GM18517 (cell line): ENCODE measurements around the gene UGDH.
"Not testable (repeated sequence)": the region's sequence is repeated elsewhere in the genome, so short reads cannot be mapped to it uniquely, and the experiment has no call there.

Source experiments
- ATAC-seq: cut with Tn5 transposase; IDR thresholded peaks from one replicate; pipeline ENCODE4 v1.9.1; 2021; ENCODE audit warnings: mild to moderate bottlenecking, moderate library complexity; ENCODE audit not compliant: unreplicated experiment

Gene UGDH

GRCh38 chr4:39527296-39528060 lies at the start of gene UGDH:
Gene UGDH (minus strand): TSS chr4:39527439. CDS start chr4:39521512, 5,927 bp downstream.
- peak; percentile 89 for ATAC-seq

GRCh38 chr4:39574946-39575345 lies 47.7 kb upstream of the UGDH start:
- no peak for ATAC-seq

- no peak for ATAC-seq
These were observed 44.3 kb upstream of the UGDH start for GRCh38 chr4:39571504-39571903.

- no peak for ATAC-seq
These were observed 43.8 kb upstream of the UGDH start for GRCh38 chr4:39571054-39571453.

DNA sequence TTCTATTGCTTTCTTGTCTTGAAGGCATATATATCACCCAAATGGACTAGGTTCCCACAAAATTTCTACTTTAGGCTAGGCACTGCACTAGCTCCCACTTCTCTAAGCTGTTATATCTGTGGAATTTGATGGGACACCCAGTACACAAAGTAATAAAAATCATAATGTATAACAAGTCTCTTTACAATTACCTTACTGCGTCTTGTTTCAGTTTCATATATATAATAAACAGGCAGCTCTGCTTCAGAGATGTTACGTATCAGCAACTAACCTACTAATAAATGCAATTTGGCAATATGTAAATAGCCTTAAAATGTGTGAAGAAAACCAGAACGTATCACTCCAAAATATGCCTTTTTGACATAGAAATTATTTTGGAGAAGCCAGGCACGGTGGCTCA lies 42.0 kb upstream of the UGDH start:
- no peak for ATAC-seq

GRCh38 chr4:39568805-39569204 lies 41.6 kb upstream of the UGDH start:
- ATAC-seq = no peak

- no peak for ATAC-seq
These were observed 38.8 kb upstream of the UGDH start for GRCh38 chr4:39565878-39566600.

- ATAC-seq = no peak
These were observed 36.2 kb upstream of the UGDH start for GRCh38 chr4:39563346-39563847.

DNA sequence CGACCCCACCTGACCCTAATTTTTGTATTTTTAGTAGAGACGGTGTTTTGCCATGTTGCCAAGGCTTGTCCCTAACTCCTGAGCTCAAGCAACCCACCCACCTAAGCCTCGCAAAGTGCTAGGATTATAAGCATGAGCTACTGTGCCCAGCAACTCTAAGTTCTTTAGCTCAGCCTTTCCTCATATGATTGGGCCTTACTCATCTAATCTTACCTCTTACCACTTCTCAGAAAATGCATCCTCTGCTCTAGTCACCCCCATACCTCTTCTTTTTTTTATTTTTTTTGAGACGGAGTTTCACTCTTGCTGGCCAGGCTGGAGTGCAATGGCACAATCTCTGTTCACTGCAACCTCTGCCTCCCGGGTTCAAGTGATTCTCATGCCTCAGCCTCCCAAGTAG lies 35.6 kb upstream of the UGDH start:
- ATAC-seq = no peak

GRCh38 chr4:39559626-39560025 lies 32.4 kb upstream of the UGDH start:
- ATAC-seq = no peak

DNA sequence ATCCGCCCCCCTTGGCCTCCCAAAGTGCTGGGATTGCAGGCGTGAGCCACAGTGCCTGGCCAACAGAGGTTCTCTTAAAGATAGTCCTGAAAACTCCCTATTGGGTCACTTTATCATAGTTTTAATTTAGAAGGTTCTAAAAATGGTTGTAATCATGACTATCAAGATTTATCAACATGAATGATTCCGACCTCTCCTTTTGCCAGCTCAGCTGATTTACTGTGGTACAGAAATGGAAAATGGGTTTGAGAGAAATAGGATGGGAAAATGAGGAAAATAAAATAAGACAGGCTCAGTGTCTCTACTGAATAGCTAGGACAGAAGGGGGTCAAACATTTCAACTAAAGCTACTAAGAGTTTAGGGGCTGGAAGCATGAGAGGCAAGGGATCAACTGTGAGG lies 28.2 kb upstream of the UGDH start:
- ATAC-seq = no peak

DNA sequence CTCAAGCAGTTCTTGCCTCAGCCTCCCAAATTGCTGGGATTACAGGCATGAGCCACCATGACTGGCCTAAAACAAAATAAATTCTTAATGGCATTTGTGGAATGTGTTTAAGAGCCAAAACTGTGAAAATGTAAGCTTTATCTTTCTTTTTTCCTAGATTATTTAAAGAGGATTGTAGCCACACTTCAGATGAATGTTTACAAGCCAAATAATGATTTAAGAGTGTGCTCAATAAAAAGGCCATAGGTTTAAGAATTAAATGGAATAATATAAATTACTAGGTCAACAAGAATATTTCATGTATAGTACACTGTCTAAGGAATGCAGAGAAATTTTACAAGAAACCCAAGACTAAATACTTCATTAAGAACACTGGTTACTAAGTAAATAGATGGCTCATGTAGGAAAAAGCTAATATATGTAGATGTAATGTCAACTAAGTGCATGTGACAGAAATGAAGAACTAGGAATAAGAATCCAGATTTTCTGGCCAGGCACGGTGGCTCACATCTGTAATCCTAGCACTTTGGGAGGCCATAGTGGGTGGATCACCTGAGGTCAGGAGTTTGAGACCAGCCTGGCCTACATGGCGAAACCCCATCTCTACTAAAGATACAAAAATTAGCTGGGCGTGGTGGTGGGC lies 21.3 kb upstream of the UGDH start:
- ATAC-seq = no peak

DNA sequence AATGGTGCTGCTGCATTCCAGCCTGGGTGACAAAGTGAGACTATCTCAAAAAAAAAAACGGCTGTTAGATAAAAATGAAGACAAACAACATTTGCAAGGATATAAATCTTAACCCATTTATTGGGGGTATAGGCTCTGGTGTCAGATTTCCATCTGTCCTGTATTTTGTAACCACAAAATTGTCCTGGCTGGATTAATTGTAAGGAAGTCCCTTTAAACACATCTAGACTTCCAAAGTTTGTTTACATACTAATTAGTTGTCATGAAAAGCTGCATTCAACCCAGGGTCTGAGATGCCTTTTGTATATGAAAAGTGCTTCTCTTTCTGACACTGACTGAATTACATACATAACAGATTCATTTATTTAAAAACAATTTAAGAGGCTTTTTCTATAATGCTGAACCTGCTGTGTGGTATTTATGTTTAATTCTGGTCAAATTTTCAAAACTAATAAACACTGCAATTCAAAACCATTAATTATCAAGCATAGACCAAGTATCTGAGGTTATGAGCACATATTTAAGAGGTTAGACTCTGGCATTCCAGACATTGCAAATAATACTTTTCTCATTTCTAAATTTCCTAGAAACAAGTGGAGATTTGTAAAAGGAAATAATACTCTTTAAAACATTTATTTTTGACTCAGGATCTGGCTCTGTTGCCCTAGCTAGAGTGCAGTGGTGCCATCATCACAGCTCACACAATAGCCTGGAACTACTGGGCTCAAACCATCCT lies 17.5 kb upstream of the UGDH start:
- no peak for ATAC-seq

- not testable (repeated sequence) for ATAC-seq
These were observed 16.8 kb upstream of the UGDH start for GRCh38 chr4:39544080-39544479.

- ATAC-seq = no peak
These were observed 15.8 kb upstream of the UGDH start for GRCh38 chr4:39543034-39543433.

DNA sequence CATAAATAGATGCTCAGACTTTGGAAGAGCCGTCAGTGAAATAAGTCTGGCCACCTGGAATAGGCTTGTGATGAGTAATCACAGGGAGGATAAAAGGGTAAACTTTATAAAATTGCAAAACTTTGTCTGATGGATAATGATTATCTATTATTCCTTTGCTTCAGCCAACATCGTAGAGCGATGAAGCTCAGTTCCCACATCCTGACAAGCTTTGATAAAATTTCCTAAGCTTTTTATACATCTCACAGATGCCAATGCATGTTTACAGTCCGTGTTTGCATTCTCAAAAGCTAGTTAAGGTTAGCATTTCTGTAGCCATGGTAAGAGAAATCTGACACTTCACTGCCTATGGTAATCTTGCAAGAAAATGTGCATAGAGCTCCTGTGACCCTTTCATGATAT lies 15.4 kb upstream of the UGDH start:
- no peak for ATAC-seq

DNA sequence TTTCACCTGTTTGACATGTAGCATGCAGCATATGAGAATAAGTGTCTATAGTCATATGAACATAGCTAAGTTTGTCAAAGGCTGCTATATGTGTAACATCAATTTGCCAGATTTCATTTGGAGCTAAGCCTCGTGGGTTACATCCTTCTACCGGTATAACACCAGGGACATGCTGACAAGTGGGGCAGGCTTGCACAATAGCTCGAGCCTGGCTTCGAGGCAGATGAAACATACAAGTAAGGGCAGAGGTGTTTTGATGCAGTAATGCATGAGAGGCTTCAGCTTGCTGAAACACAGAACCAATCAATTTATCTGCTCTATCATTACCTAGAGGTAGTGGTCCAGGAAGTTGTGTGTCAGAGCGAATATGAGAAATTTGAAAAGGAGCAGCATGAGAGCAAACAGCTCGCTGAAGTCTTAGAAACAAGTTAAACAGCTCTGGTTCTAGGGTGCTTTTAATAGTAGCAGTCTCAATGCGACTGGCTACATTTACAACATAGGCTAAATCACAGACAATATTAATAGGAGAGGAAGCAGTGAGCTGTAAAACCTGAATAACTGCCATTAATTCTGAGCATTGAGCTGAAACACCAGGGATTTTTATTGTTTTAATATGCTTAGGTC lies 14.9 kb upstream of the UGDH start:
- no peak for ATAC-seq

GRCh38 chr4:39539089-39539611 lies 11.9 kb upstream of the UGDH start:
- ATAC-seq = no peak

DNA sequence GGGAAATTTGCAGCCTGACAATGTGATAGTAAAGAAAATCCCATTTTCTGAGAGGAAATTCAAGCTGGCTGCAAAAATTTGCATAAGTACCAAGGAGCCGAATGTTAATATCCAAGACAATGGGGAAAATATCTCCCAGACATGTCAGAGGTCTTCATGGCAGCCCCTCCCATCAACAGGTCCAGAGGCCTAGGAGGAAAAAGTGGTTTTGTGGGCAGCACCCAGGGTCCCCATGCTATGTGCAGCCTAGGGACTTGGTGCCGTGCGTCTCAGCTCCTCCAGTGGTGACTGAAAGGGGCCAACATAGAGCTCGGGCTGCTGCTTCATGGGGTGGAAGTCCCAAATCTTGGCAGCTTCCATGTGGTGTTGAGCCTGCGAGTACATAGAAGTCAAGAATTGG lies 6.3 kb upstream of the UGDH start:
- no peak for ATAC-seq

- ATAC-seq = not testable (repeated sequence)
These were observed 5.0 kb upstream of the UGDH start for GRCh38 chr4:39532237-39532636.
